ENCODE data around the gene LIPK.

DNA sequence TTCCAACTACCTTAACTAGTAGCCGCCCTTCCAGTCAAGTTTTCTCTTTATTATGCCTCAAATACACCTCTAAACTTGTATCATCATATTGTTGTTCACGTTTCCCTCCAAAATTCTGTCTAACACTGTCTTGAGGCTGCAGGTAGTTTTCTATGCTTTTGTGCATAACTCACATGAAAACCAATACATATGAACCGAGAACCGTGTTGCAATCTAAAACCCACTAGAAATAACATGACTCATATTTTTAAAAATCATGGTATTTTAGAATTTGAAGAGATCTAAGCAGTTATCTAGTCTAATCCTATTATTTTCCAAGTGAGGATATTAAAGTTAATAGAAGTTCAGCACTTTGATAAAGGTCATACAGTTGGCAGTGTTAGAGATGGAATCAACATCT, 23.6 kb upstream of the LIPK start:
- TF ChIP-seq POLR2AphosphoS5 (IDR thresholded peaks at IDR 0.05; ENCODE audit: borderline replicate concordance, low read depth, low read length) (no peak), EZH2 (IDR thresholded peaks at IDR 0.05) (no peak), FOXP2 (optimal IDR thresholded peaks at IDR 0.05; ENCODE audit: control extremely low read depth, extremely low read length, insufficient read depth) (no peak)
